GM10266 (cell line): Measurements from ENCODE around the gene ZNHIT1.

Experiments used
- DNase-seq: peaks from one replicate; pipeline ENCODE4 v3.0.0; 2012; ENCODE audit errors: extremely low spot score
- CTCF ChIP-seq: IDR thresholded peaks from 2 replicates; pipeline ENCODE4 v1.5.1; 2012; ENCODE audit warnings: mild to moderate bottlenecking, low read depth; ENCODE audit not compliant: control insufficient read depth, insufficient read depth; ENCODE audit errors: missing control alignments

Gene ZNHIT1

GRCh38 chr7:101211501-101211900 is 6.5 kb upstream of the ZNHIT1 start:
- no peak for TF ChIP-seq CTCF
- DNase-seq: no peak

DNA sequence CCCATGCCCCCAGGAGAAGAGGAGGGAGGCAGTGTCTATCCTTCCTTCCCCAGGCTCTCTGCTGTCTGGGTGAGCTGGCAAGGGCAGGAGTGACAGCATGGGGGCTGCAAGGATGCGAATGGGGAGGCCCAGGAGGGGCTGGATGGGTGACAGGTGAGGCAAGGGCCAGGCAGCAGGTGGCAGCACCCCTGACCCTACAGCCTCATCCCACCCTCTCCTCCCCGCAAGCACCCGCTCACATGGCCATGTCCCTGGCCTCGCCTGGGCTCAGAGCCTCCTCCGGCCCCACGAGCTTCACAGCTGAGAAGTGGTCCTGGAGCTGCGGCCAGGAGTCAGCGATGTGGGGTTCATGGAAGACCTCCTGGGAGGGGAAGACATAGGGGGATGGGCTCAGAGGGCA is 6.0 kb upstream of the ZNHIT1 start:
- TF ChIP-seq CTCF: no peak
- DNase-seq: no peak

DNA sequence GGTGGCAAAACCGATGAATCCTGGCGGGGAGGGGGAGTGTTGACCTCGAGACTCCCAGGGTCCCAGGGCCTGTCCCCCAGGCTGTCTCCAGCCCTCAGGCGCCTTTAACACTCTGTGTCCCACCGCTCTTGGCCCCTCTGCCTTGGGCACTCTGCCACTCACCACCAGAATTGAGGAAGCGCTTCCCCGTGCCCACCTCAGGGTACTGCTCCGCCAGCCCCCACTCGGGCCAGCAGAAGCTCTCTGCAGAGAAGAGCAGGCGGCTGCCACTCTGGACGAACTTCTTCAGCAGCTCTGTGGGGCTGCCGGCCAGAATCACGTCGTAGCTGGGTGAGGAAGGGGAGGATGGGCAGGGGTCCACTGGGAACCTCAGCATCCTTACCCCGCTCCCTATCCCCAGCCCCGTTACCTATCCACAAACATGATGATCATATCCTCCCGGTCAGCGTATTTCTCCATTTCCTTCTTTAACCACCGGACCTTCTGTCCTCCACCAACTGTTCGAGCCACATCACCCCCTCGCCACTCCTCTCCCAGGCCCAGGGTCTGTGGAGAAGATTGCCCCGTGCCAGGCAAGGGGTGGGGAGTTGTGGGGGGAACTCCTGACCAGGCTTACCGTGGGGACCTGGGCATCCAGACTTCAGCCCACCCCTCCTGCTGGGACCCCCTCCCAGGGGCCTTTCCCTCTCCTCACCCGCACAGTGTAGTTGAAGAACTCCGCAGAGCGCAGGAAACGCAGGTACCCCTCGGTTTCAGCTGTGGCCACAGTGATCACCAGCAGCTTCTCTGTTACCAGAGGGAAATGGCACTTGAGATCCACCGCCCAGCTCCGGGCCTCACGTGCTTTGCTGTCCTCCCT is 1.7 kb upstream of the ZNHIT1 start:
- TF ChIP-seq CTCF: no peak
- DNase-seq: no peak

DNA sequence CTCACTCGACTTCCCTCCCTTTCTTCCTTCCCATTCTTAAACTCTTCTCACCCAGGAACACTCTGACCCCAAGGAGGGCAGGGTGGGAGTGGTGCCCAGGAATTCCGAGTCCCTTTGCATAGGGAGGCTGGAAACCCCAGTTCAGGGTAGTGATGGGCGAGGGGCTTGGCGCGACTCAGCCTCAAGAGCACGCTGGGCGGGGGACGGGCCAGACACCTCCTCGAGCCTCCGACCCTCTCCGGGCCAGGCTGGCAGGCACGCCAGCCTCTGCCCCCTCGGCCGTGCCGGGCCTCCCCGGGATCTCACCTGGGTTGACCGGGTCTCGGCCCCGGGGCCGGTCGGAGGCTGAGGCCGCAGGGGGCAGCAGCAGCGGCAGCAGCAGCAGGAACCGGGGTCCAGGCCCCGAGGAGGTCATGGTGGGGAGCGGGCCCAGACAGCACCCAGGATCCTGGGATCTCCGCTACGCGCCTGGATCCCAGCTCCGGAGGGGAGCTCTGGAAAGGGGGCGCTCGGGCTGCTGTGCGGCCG is 1.0 kb upstream of the ZNHIT1 start:
- no peak for DNase-seq
- peak; percentile 1 for TF ChIP-seq CTCF

- TF ChIP-seq CTCF: no peak
- no peak for DNase-seq
These were observed 516 bp downstream of the ZNHIT1 start for GRCh38 chr7:101218236-101219125.

DNA sequence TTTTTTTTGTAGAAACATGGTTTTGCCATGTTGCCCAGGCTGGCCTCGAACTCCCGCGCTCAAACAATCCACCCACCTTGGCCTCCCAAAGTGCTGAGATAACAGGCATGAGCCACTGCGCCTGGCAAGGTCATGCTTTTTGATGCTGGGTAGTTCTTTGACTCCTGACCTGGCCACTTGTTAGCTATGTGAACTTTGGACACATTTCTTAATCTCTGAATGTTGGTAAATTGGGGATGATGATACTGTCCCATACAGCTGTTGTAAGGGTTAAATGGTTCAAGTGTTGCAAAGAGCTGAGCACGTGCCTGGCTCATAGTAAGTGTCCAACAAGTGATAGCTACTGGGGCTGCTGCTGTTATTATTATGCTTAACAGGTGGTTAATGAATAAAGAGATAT is 2.3 kb downstream of the ZNHIT1 start:
- no peak for TF ChIP-seq CTCF
- no peak for DNase-seq

- TF ChIP-seq CTCF: no peak
- DNase-seq: no peak
These were observed 4.4 kb downstream of the ZNHIT1 start for GRCh38 chr7:101222275-101222830.
